HEK293 (cell line): ENCODE measurements around the gene STEAP1B.

ENCODE experiments used
- CTCF ChIP-seq: fragments of 450-650 bp; formaldehyde crosslinking; IDR thresholded peaks from 2 replicates; pipeline ENCODE4 v1.5.1; 2016; ENCODE audit warnings: missing biosample characterization, missing genetic modification characterization
- YY1 ChIP-seq: fragments of 450-650 bp; formaldehyde crosslinking; IDR thresholded peaks from 2 replicates; pipeline ENCODE4 v1.5.1; 2018; ENCODE audit warnings: missing biosample characterization, missing genetic modification characterization
- ZNF121 ChIP-seq: fragments of 450-650 bp; formaldehyde crosslinking; IDR thresholded peaks from 2 replicates; pipeline ENCODE4 v1.5.1; 2016; ENCODE audit warnings: missing biosample characterization, missing genetic modification characterization
- ZNF148 ChIP-seq: fragments of 450-650 bp; formaldehyde crosslinking; IDR thresholded peaks from 2 replicates; pipeline ENCODE4 v1.5.0; 2017; ENCODE audit warnings: missing biosample characterization, missing genetic modification characterization, borderline replicate concordance
- ZNF174 ChIP-seq: fragments of 450-650 bp; formaldehyde crosslinking; IDR thresholded peaks from 2 replicates; pipeline ENCODE4 v1.5.0; 2017; ENCODE audit warnings: missing biosample characterization, mild to moderate bottlenecking, missing genetic modification characterization
- ZNF585B ChIP-seq: fragments of 450-650 bp; formaldehyde crosslinking; IDR thresholded peaks from 2 replicates; pipeline ENCODE4 v1.5.1; 2016; ENCODE audit warnings: missing biosample characterization, missing genetic modification characterization
- ZNF747 ChIP-seq: fragments of 450-650 bp; formaldehyde crosslinking; IDR thresholded peaks from 2 replicates; pipeline ENCODE4 v1.5.1; 2016; ENCODE audit warnings: missing biosample characterization, missing genetic modification characterization
- ZNF792 ChIP-seq: fragments of 450-650 bp; formaldehyde crosslinking; IDR thresholded peaks from 2 replicates; pipeline ENCODE4 v1.5.1; 2016; ENCODE audit warnings: missing biosample characterization, missing genetic modification characterization
- TF ChIP-seq, protein P1 (sequence below): fragments of 450-650 bp; formaldehyde crosslinking; IDR thresholded peaks from 2 replicates; pipeline ENCODE4 v1.5.1; 2016; ENCODE audit warnings: missing biosample characterization, missing genetic modification characterization

- TF ChIP-seq CTCF (tag by site-specific recombination) (no peak), ZNF792 (tag by site-specific recombination) (no peak), ZNF174 (tag by site-specific recombination) (no peak), ZNF148 (no peak), ZNF585B (tag by site-specific recombination) (no peak), ZNF121 (tag by site-specific recombination) (no peak), YY1 (tag by site-specific recombination) (no peak), ZNF747 (tag by site-specific recombination) (no peak)
- TF ChIP-seq, protein P1, sequence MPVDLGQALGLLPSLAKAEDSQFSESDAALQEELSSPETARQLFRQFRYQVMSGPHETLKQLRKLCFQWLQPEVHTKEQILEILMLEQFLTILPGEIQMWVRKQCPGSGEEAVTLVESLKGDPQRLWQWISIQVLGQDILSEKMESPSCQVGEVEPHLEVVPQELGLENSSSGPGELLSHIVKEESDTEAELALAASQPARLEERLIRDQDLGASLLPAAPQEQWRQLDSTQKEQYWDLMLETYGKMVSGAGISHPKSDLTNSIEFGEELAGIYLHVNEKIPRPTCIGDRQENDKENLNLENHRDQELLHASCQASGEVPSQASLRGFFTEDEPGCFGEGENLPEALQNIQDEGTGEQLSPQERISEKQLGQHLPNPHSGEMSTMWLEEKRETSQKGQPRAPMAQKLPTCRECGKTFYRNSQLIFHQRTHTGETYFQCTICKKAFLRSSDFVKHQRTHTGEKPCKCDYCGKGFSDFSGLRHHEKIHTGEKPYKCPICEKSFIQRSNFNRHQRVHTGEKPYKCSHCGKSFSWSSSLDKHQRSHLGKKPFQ (tag by site-specific recombination), result no peak
These were observed 54.7 kb downstream of the STEAP1B start for GRCh38 chr7:22445140-22445743.
